Measurements from ENCODE around the gene C2orf15.
A peak's percentile ranks its signal among the peaks of the same experiment; 100 is the strongest.
"Not testable (repeated sequence)": the region's sequence is repeated elsewhere in the genome, so short reads cannot be mapped to it uniquely, and the experiment has no call there.

C2orf15 gene

GRCh38 chr2:99111945-99112344, 29.6 kb upstream of the C2orf15 start:
- H3K4me3 ChIP-seq (ENCODE audit: control insufficient read depth in 1 of 7, extremely low read depth in 1 of 7, insufficient read depth in 4 of 7, low read depth in 2 of 7, low read length in 6 of 7): no peak overlapping the region
- ChIA-PET POLR2A (interaction anchor here (0.7 kb wide), 1 partner anchor 23 kb away, joined by 3 read pairs; no protein-coding TSS in a partner anchor), CTCF (interaction anchor here (0.6 kb wide), 1 partner anchor 403 kb away, joined by 3 read pairs; no protein-coding TSS in a partner anchor)
- DNase-seq: no peak
- H3K36me3 ChIP-seq (ENCODE audit: control insufficient read depth in 4 of 4, insufficient read depth in 4 of 4, low read length in 3 of 4): no peaks in the 10 kb centered on the region
- H3K9me3 ChIP-seq (ENCODE audit: control extremely low read depth in 1 of 5, control insufficient read depth in 4 of 5, insufficient read depth in 2 of 5, low read depth in 1 of 5, low read length in 4 of 5): no peaks in the 10 kb centered on the region
- H3K4me1 ChIP-seq (ENCODE audit: control extremely low read depth in 1 of 4, control insufficient read depth in 4 of 4, insufficient read depth in 4 of 4, low read length in 3 of 4): peaks cover 0 to 6% (median under 1%) of the 10 kb centered on the region in 4 experiments
- H3K27me3 ChIP-seq (replicated peaks in 2 of 5; ENCODE audit: control insufficient read depth in 4 of 5, insufficient read depth in 5 of 5, low read length in 4 of 5): no peaks in the 10 kb centered on the region
- WGBS (ENCODE audit: insufficient coverage): no CpG with 5 or more reads among the region's 1 CpG
- no peak overlapping the region for H3K27ac ChIP-seq (ENCODE audit: insufficient read depth in 1 of 2, low read depth in 1 of 2, low read length in 2 of 2, poor library complexity in 1 of 2, severe bottlenecking in 2 of 2)

GRCh38 chr2:99112617-99113016, 28.9 kb upstream of the C2orf15 start:
- ChIA-PET CTCF (interaction anchor here (0.6 kb wide), 1 partner anchor 402 kb away, joined by 3 read pairs; no protein-coding TSS in a partner anchor), POLR2A (interaction anchor here (0.7 kb wide), 1 partner anchor 23 kb away, joined by 3 read pairs; no protein-coding TSS in a partner anchor)
- WGBS (ENCODE audit: insufficient coverage): 100% methylated on average over 2 of the region's 4 CpGs
- H3K4me3 ChIP-seq (ENCODE audit: control insufficient read depth in 1 of 7, extremely low read depth in 1 of 7, insufficient read depth in 4 of 7, low read depth in 2 of 7, low read length in 6 of 7): no peak overlapping the region
- no peaks in the 10 kb centered on the region for H3K27me3 ChIP-seq (replicated peaks in 2 of 5; ENCODE audit: control insufficient read depth in 4 of 5, insufficient read depth in 5 of 5, low read length in 4 of 5)
- no peaks in the 10 kb centered on the region for H3K9me3 ChIP-seq (ENCODE audit: control extremely low read depth in 1 of 5, control insufficient read depth in 4 of 5, insufficient read depth in 2 of 5, low read depth in 1 of 5, low read length in 4 of 5)
- no peaks in the 10 kb centered on the region for H3K4me1 ChIP-seq (ENCODE audit: control extremely low read depth in 1 of 4, control insufficient read depth in 4 of 4, insufficient read depth in 4 of 4, low read length in 3 of 4)
- no peak for DNase-seq
- H3K36me3 ChIP-seq (ENCODE audit: control insufficient read depth in 4 of 4, insufficient read depth in 4 of 4, low read length in 3 of 4): no peaks in the 10 kb centered on the region
- H3K27ac ChIP-seq (ENCODE audit: insufficient read depth in 1 of 2, low read depth in 1 of 2, low read length in 2 of 2, poor library complexity in 1 of 2, severe bottlenecking in 2 of 2): no peak overlapping the region

- Histone ChIP-seq H3K4me3 (ENCODE audit: control insufficient read depth in 1 of 7, extremely low read depth in 1 of 7, insufficient read depth in 4 of 7, low read depth in 2 of 7, low read length in 6 of 7) (no peak overlapping the region), H3K27ac (ENCODE audit: insufficient read depth in 1 of 2, low read depth in 1 of 2, low read length in 2 of 2, poor library complexity in 1 of 2, severe bottlenecking in 2 of 2) (no peak overlapping the region), H3K9me3 (ENCODE audit: control extremely low read depth in 1 of 5, control insufficient read depth in 4 of 5, insufficient read depth in 2 of 5, low read depth in 1 of 5, low read length in 4 of 5) (peaks cover 0 to 28% (median 8%) of the 10 kb centered on the region in 5 experiments), H3K4me1 (ENCODE audit: control extremely low read depth in 1 of 4, control insufficient read depth in 4 of 4, insufficient read depth in 4 of 4, low read length in 3 of 4) (no peaks in the 10 kb centered on the region), H3K27me3 (replicated peaks in 2 of 5; ENCODE audit: control insufficient read depth in 4 of 5, insufficient read depth in 5 of 5, low read length in 4 of 5) (no peaks in the 10 kb centered on the region), H3K36me3 (ENCODE audit: control insufficient read depth in 4 of 4, insufficient read depth in 4 of 4, low read length in 3 of 4) (peaks cover 0 to 12% (median 6%) of the 10 kb centered on the region in 4 experiments)
- POLR2A ChIA-PET: no interaction called here
- CTCF ChIA-PET: no interaction called here
- DNase-seq: no peak
- WGBS (ENCODE audit: insufficient coverage): 92% methylated on average over 1 of the region's 2 CpGs
Measured at GRCh38 chr2:99127981-99128380, 13.5 kb upstream of the C2orf15 start.

- CTCF ChIA-PET; H3K27me3 ChIP-seq (replicated peaks in 2 of 5; ENCODE audit: control insufficient read depth in 4 of 5, insufficient read depth in 5 of 5, low read length in 4 of 5); H3K4me3 ChIP-seq (ENCODE audit: control insufficient read depth in 1 of 7, extremely low read depth in 1 of 7, insufficient read depth in 4 of 7, low read depth in 2 of 7, low read length in 6 of 7); H3K27ac ChIP-seq (ENCODE audit: insufficient read depth in 1 of 2, low read depth in 1 of 2, low read length in 2 of 2, poor library complexity in 1 of 2, severe bottlenecking in 2 of 2); H3K36me3 ChIP-seq (ENCODE audit: control insufficient read depth in 4 of 4, insufficient read depth in 4 of 4, low read length in 3 of 4); H3K4me1 ChIP-seq (ENCODE audit: control extremely low read depth in 1 of 4, control insufficient read depth in 4 of 4, insufficient read depth in 4 of 4, low read length in 3 of 4): not testable (repeated sequence)
- POLR2A ChIA-PET: interaction anchor here (0.5 kb wide), 1 partner anchor 23 kb away, joined by 3 read pairs; no protein-coding TSS in a partner anchor
- 89% methylated on average over 2 of the region's 2 CpGs for WGBS (ENCODE audit: insufficient coverage)
- peaks cover 0 to 20% (median 1%) of the 10 kb centered on the region in 5 experiments for H3K9me3 ChIP-seq (ENCODE audit: control extremely low read depth in 1 of 5, control insufficient read depth in 4 of 5, insufficient read depth in 2 of 5, low read depth in 1 of 5, low read length in 4 of 5)
- DNase-seq: peak in 2 of 3 donors; percentile 20 to 45
Measured at GRCh38 chr2:99135044-99135556, 6.4 kb upstream of the C2orf15 start.

GRCh38 chr2:99139003-99139402, 2.5 kb upstream of the C2orf15 start:
- Histone ChIP-seq H3K9me3 (ENCODE audit: control extremely low read depth in 1 of 5, control insufficient read depth in 4 of 5, insufficient read depth in 2 of 5, low read depth in 1 of 5, low read length in 4 of 5) (peaks cover 0 to 2% (median 0%) of the 10 kb centered on the region in 5 experiments), H3K27me3 (replicated peaks in 2 of 5; ENCODE audit: control insufficient read depth in 4 of 5, insufficient read depth in 5 of 5, low read length in 4 of 5) (no peaks in the 10 kb centered on the region), H3K4me3 (ENCODE audit: control insufficient read depth in 1 of 7, extremely low read depth in 1 of 7, insufficient read depth in 4 of 7, low read depth in 2 of 7, low read length in 6 of 7) (no peak overlapping the region), H3K36me3 (ENCODE audit: control insufficient read depth in 4 of 4, insufficient read depth in 4 of 4, low read length in 3 of 4) (no peaks in the 10 kb centered on the region), H3K27ac (ENCODE audit: insufficient read depth in 1 of 2, low read depth in 1 of 2, low read length in 2 of 2, poor library complexity in 1 of 2, severe bottlenecking in 2 of 2) (no peak overlapping the region), H3K4me1 (ENCODE audit: control extremely low read depth in 1 of 4, control insufficient read depth in 4 of 4, insufficient read depth in 4 of 4, low read length in 3 of 4) (peaks cover 5 to 17% (median 15%) of the 10 kb centered on the region in 4 experiments)
- no peak for DNase-seq
- WGBS (ENCODE audit: insufficient coverage): 100% methylated on average over 2 of the region's 4 CpGs
- ChIA-PET CTCF (no interaction called here), POLR2A (no interaction called here)

- WGBS (ENCODE audit: insufficient coverage): 12% methylated on average over 10 of the region's 17 CpGs
- POLR2A ChIA-PET: interaction anchor here (0.6 to 1.3 kb wide), 3 partner anchors 22 to 220 kb away, joined by 3 to 10 read pairs (median 3); partner anchors contain the start of genes MITD1 and MRPL30
- peak overlapping the region in 1 of 2 experiments; percentile 75 for H3K27ac ChIP-seq (ENCODE audit: insufficient read depth in 1 of 2, low read depth in 1 of 2, low read length in 2 of 2, poor library complexity in 1 of 2, severe bottlenecking in 2 of 2)
Measured at GRCh38 chr2:99140056-99140859, 1.2 kb upstream of the C2orf15 start.

GRCh38 chr2:99140860-99141109, 722 bp upstream of the C2orf15 start:
- POLR2A ChIA-PET: interaction anchor here (0.6 to 2.0 kb wide), 4 partner anchors 14 to 40 kb away, joined by 3 to 10 read pairs (median 5); partner anchors contain the start of genes LIPT1, MITD1, MRPL30 and TSGA10
- DNase-seq: no peak
- Histone ChIP-seq H3K4me3 (ENCODE audit: control insufficient read depth in 1 of 7, extremely low read depth in 1 of 7, insufficient read depth in 4 of 7, low read depth in 2 of 7, low read length in 6 of 7) (peak overlapping the region; percentile 79 to 95 (median 85)), H3K4me1 (ENCODE audit: control extremely low read depth in 1 of 4, control insufficient read depth in 4 of 4, insufficient read depth in 4 of 4, low read length in 3 of 4) (peaks cover 5 to 17% (median 15%) of the 10 kb centered on the region in 4 experiments), H3K27me3 (replicated peaks in 2 of 5; ENCODE audit: control insufficient read depth in 4 of 5, insufficient read depth in 5 of 5, low read length in 4 of 5) (no peaks in the 10 kb centered on the region), H3K36me3 (ENCODE audit: control insufficient read depth in 4 of 4, insufficient read depth in 4 of 4, low read length in 3 of 4) (no peaks in the 10 kb centered on the region), H3K9me3 (ENCODE audit: control extremely low read depth in 1 of 5, control insufficient read depth in 4 of 5, insufficient read depth in 2 of 5, low read depth in 1 of 5, low read length in 4 of 5) (no peaks in the 10 kb centered on the region), H3K27ac (ENCODE audit: insufficient read depth in 1 of 2, low read depth in 1 of 2, low read length in 2 of 2, poor library complexity in 1 of 2, severe bottlenecking in 2 of 2) (peak overlapping the region in 1 of 2 experiments; percentile 75)
- CTCF ChIA-PET: interaction anchor here (1.6 to 2.3 kb wide), 3 partner anchors 9 to 17 kb away, joined by 3 to 8 read pairs (median 6); no protein-coding TSS in a partner anchor
- WGBS (ENCODE audit: insufficient coverage): 0% methylated on average over 14 of the region's 21 CpGs

More at GRCh38 chr2:99140056-99140859, 1.2 kb upstream of the C2orf15 start:
- Histone ChIP-seq H3K36me3 (ENCODE audit: control insufficient read depth in 4 of 4, insufficient read depth in 4 of 4, low read length in 3 of 4) (no peaks in the 10 kb centered on the region), H3K4me3 (ENCODE audit: control insufficient read depth in 1 of 7, extremely low read depth in 1 of 7, insufficient read depth in 4 of 7, low read depth in 2 of 7, low read length in 6 of 7) (peak overlapping the region; percentile 79 to 95 (median 85)), H3K4me1 (ENCODE audit: control extremely low read depth in 1 of 4, control insufficient read depth in 4 of 4, insufficient read depth in 4 of 4, low read length in 3 of 4) (peaks cover 5 to 17% (median 15%) of the 10 kb centered on the region in 4 experiments), H3K27me3 (replicated peaks in 2 of 5; ENCODE audit: control insufficient read depth in 4 of 5, insufficient read depth in 5 of 5, low read length in 4 of 5) (no peaks in the 10 kb centered on the region), H3K9me3 (ENCODE audit: control extremely low read depth in 1 of 5, control insufficient read depth in 4 of 5, insufficient read depth in 2 of 5, low read depth in 1 of 5, low read length in 4 of 5) (no peaks in the 10 kb centered on the region)
- CTCF ChIA-PET: interaction anchor here (0.6 to 2.3 kb wide), 4 partner anchors 10 to 1000 kb away, joined by 3 to 8 read pairs (median 4); no protein-coding TSS in a partner anchor
- DNase-seq: no peak
